Right lung (tissue), 10 donors: ENCODE measurements around the gene LCN6. TPM values are rescaled to one million over a fixed set of nuclear protein-coding genes. Genes with fewer than 3 reads are reported as not detected.
"Not testable (repeated sequence)": the region's sequence is repeated elsewhere in the genome, so short reads cannot be mapped to it uniquely, and the experiment has no call there.

Experiments
- DNase-seq, 2 donors: peaks; one replicate each; pipeline ENCODE4 v3.0.0-alpha.2; 2013
- long read RNA-seq, 8 donors: transcript quantifications; one replicate each; lab custom pipeline, GENCODE V29; 2026
- polyA plus RNA-seq, 5 donors: library from polyadenylated mRNA; unstranded; fragments of 120-200 nt; gene quantifications; one replicate each; pipeline versions ENCODE4 v1.2.1 to v1.2.3, GENCODE V29; 2013; ENCODE audit warnings: inconsistent platforms in 1 of 5, low replicate concordance in 1 of 5; ENCODE audit not compliant: insufficient read length in 5 of 5, insufficient read depth in 1 of 5

The LCN6 gene, protein sequence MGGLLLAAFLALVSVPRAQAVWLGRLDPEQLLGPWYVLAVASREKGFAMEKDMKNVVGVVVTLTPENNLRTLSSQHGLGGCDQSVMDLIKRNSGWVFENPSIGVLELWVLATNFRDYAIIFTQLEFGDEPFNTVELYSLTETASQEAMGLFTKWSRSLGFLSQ
- not detected for polyA plus RNA-seq
- long read RNA-seq, donor 1 = 0 reads
- long read RNA-seq, donor 2 = 0 reads
- long read RNA-seq, donor 3 = 0 reads
- long read RNA-seq, donor 4 = 0 reads
- long read RNA-seq, donor 5 = 0 reads
- long read RNA-seq, donor 6 = 0 reads
- long read RNA-seq, donor 7 = 0 reads
- long read RNA-seq, donor 8 = 0 reads

DNA sequence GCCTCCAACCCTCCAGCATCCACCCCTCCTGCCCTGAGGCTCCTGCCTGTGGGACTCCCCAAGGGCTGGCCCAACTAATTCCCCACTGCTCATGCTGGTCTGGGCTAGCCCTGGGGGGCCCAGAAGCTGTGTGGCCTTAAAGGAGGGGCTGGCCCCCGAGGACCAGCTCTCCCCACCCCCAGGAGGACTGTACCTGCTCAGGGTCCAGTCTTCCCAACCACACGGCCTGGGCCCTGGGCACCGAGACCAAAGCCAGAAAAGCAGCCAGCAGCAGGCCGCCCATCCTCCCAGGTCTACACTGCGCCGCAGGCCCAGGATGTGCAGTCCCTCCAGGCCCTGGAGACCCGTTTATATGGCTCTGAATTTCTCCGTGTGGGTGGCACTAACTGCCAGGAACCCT, at the start of gene LCN6:
TSS of gene LCN6 (minus strand) at position 325 of the 400 bp plus-strand sequence. CDS start at position 283, 42 bp downstream.
- DNase-seq = no peak

DNA sequence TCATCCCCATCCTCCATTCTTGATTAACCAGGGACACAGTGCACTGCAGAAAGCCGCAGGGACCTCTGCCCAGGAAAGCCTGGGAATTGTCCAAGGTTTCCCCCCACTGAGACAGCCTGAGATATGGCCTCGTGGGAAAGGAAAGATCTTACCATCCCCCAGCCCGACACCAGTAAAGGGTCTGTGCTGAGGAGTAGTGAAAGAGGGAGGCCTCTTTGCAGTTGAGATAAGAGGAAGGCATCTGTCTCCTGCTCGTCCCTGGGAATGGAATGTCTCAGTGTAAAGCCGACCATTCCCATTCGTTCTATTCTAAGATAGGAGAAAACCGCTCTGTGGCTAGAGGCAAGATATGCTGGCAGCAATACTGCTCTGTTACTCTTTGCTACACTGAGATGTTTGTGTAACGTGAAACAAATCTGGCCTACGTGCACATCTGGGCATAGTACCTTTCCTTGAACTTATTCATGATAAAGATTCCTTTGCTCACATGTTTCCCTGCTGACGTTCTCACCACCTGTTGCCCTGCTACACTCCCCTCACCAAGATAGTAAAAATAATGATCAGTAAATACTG, 48.5 kb upstream of the LCN6 start:
- DNase-seq = not testable (repeated sequence)

DNA sequence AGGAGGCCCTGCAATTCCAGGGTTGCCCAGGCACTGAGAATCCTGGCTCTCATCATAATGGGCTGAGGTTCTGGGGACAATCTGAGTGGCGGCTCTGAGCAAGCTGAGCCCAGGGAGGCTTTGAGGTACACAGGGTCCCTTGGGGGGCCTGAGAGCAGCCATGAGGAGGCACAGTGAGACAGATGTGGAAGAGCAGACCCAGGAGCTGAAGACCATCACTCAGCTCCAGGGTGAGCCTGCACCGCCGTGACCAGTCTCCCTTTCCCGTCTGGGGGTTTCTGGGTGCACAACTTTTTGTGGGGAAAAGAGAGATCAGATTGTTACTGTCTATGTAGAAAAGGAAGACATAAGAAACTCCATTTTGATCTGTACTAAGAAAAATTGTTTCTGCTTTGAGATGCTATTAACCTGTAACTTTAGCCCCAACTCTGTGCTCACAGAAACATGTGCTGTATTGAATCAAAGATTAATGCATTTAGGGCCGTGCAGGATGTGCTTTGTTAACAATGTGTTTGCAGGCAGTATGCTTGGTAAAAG, 48.0 kb upstream of the LCN6 start, which contains the start of gene CCDC183:
TSS of gene CCDC183 (plus strand) at position 101 of the 537 bp plus-strand sequence. CDS start at position 161, 60 bp downstream.
- no peak for DNase-seq

DNA sequence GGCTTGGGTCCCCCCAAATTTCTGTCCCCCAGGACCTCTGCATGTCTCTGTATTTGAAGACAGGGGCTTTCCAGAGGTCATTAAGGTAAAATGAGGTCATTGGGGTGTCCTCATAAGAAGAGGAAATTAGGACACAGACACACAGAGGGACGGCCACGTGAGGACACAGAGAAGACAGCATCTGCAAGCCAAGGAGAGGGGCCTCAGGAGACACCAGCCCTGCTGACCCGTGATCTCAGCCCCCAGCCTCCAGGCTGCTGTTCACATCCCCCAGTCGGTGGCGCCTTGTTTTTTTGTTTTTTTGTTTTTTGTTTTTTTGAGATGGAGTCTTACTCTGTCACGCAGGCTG, 46.6 kb upstream of the LCN6 start:
- no peak for DNase-seq

DNA sequence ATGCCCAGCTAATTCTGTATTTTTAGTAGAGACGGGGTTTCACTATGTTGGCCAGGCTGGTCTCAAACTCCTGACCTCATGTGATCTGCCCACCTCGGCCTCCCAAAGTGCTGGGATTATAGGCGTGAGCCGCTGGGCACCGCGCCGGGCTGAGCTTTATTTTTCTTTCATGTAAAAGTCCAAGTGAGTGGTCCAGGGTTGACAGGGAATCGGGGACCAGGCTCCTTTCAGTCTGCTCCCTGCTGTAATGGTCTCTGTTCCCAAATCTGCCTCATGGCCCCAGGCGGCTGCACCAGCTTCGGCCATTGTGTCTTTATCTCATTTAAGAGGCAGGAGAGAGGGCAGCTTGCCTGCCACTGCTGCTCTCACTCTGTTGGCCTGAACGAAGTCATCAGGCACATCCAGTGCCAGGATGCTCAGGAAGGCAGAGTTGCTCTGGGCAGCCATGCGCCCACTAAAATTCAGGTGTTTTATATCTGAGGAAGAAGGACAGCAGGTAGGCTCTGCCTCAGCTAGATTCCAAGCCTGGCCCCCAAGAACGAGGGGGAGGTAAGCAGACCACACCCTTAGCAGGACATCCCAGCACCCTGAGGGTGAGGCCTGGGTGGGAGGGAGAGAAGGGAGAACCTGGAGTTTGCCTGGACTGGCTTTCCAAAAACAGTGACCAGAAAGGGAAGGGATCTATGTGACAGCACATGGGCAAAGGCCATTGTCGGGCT, 46.1 kb upstream of the LCN6 start:
- no peak for DNase-seq

DNA sequence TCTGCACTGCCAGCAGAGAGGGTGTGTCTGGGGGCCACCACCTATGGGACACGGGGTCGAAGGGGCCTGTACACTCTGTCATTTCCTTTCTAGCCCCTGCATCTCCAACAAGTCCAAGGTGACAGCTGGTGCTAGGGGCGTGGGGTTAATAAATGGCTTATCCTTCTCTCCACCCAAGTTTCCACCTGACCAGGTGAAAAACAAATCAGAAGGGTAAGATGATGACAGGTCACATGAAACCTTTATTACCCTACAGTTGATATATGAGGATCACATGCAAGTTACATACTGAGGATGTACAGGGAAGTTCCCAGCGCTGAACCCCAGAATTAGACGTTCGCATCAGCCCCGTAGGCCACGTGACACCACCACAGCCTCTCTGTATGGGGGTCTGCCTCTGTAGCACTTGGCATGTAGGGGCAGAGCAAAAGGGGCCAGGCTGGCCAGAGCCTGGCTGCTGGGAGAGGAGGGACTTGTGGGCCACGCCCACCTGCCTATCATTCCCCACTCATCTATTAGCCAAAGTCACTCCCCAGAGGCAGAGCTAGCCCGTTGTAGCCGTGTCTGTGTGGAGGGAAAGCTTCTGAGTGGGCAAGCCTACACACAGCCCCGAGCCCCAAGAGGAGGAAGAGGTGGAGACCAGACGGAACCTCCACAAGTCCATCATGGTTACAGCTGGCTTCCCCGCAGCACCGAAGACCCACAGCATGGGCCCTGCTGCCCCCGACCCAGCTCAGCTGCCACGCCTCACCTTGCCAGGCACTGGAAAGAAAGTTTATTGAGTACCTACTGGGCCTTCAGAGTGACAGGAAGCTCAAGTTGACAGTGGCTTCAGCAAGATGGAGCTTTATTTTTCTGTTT, 45.0 kb upstream of the LCN6 start:
- no peak for DNase-seq

DNA sequence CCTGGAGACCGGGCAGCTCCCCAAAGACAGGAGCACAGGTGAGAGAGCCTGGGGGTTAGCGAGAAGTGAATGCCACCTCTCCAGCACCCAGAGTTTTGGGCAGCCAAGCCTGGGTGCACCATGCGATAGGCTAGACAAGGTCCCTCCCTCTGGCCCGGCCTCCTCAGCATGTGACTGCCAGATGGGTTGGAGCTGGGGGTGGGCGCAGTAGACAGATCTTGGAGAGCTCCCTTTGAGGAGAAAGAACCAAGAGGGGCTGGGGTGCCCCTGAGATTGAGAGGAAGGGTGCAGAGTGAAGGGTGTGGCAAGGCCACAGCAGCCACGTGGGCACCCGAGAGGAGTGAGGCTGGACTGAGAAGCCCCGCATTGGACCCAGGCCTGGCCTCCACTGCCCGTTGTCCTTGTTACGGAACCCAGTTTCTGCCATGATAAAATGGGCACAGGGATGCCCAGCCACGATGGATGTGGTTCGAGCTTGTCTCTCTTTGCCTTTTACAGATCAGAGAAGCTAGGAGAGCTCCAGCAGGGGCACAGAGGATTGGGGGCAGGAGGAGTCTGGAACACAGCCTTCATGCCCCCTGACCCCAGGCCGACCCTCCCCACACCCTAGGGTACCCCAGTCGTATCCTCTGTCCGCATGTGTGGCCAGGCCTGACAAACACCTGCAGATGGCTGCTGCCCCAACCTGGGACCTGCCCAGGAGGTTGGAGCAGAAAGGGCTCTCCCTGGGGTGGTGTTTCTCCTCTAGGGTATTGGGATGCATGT, 44.2 kb upstream of the LCN6 start:
- no peak for DNase-seq

DNA sequence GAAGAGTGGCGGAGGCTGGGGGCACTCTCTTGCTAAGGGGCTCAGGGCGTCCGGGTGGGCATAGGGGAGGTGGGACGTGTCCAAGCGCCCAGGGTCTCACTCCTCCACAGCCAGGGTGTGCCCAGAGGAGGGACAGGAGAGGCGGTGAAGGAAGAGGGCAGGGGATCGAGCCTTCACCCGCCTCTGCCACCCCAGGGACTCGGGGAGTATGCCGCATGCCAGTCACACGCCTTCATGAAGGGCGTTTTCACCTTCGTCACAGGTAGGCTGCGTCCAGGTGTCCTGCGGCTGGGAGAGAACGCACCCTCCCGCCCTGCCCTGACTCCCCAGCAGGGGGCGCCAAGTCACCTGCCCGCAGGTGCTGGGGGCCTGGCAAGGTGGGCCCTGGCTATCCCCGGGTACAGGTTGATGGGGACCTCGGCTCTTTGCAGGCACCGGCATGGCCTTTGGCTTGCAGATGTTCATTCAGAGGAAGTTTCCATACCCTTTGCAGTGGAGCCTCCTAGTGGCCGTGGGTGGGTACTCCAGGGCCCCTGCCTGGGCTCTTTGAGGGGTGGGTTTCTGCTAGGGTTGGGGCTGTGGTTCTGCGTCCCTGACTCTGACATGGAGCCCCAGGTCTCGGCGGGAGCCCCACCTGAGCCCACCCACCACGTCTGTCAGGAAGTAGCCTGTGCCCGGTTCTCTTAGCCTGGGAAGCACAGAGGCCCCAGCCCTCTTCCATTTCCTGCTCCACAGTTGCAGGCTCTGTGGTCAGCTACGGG, 43.4 kb upstream of the LCN6 start:
- DNase-seq = peak in 1 of 2 donors; percentile 49

DNA sequence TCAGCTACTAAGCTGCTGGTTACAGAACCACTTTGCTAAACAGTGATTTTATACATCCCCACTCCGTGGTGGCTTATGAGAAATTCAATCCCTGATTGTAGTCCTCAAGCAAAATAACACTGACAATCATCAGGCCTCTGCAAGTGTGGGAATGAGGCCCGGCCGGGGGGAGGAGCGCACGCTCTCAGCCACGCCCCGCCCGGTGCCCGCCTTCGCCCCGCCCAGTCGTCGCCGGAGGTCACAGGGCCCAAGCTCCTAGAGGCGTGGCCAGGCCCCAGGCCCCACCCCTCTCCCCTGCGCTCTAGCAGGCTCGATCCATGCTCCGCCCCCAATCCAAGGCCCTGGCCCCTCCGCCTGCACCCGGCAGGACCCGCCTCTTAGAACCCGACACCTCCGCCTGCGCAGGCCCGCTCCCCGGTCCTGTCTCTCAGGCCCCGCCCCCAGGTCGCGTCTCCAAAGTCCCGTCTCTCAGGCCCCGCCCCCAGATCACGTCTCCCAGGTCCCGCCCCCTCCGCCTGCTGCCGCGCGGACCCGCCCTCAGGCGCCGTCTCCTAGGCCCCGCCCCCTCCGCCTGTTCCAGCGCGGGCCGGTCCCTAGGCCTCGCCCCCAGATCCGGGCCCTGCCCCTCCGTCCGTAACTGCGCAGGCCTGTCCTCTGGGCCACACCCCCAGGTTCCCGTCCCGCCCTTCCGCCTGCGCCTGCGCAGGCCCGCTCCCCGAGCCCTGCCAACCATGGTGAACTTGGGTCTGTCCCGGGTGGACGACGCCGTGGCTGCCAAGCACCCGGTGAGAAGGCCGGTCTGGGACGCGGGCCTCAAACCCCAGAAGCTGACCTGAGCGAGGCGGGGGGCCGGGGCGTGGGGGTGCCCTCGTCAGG, 42.6 kb upstream of the LCN6 start, which contains the start of gene TMEM141:
TSS of gene TMEM141 (plus strand) at position 705 of the 876 bp plus-strand sequence. CDS start at position 732, 27 bp downstream.
- peak; percentile 99 to 100 for DNase-seq

DNA sequence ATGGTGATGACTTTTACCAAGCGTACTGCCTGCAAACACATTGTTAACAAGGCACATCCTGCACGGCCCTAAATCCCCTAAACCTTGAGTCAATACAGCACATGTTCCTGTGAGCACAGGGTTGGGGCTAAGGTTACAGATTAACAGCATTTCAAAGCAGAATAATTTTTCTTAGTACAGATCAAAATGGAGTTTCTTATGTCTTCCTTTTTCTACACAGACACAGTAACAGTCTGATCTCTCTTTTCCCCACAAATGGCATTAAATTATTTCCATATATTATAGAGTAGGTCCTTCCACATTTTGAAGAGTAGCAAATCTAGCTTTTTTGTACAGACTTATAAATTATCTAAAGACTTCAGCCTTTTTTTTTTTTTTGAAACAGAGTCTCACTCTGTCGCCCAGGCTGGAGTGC, 41.2 kb upstream of the LCN6 start:
- DNase-seq = no peak

DNA sequence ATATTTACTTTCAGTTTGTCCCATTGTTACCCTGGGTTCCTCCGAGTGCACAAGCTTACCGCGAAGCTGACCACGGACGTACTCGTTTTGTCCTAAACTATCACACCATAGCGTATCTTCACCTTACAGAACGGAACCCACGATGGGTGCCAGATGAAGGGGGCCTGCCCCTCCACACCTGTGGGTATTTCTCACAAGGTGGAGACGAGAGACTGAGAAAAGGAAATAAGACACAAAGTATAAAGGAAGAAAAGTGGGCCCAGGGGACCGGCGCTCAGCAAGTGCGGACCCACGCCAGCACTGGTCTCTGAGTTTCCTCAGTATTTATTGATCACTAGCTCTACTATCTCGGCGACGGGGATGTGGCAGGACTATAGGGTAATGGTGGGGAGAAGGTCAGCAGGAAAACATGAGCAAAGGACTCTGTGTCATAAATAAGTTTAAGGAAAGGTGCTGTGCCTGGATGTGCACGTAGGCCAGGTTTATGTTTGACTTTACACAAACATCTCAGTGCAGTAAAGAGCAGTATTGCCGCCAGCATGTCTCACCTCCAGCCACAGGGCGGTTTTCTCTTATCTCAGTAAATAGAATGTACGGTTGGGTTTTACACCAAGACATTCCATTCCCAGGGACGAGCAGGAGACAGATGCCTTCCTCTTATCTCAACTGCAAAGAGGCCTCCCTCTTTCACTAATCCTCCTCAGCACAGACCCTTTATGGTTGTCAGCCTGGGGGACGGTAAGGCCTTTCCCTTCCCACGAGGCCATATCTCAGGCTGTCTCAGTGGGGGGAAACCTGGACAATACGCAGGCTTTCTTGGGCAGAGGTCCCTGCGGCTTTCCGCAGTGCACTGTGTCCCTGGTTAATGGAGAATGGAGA, 40.6 kb upstream of the LCN6 start:
- not testable (repeated sequence) for DNase-seq

DNA sequence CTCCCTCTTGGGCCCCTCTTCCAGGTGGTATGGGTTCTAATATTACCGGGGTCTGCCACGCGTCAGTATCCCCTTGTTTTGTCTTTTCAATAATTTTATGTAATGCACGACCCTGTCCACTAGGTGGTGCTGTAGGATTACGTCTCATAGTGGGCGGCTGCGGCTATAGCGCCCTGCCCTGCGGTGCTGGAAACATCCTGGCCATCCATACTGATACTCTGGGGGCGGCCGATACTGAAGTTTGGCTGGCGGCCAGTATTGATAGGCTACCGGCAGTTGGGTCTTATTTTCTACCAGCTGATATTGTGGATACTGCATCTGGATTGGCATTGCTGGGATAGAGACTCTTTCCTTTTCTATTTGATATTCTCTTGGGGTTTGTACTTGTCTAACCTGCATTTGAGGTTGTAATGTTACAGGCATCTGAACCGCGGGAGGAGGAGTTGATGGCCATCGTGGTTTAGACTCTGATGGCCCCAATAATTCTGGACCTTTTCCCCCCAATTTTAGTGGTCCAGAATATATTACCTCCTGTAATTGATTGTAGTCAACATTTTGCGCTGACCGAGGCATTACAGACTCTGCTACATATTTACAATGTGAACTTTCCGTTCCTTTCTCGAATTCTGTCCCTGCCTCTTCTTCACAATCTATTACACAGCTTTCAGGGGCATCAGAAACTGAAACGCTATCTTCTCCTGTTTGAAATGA, 39.5 kb upstream of the LCN6 start:
- DNase-seq = peak in 1 of 2 donors; percentile 68

DNA sequence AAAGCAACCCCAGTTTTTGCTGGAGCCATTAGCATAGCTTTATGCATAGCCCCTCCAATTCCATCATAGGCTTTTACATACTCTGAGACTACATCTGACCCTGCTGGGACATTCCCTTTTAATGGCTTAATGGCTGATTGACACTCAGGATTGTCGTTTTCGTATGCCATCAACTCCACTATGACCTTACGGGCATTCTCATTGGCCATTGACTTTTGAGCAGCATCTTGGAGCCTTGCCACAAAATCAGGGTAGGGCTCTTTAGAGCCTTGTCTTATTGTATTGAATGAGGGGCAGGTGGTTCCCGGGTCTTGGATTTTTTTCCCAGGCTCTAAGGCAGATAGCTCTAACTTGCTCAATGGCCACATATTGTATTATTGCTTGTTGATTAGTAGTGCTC, 38.7 kb upstream of the LCN6 start:
- not testable (repeated sequence) for DNase-seq

DNA sequence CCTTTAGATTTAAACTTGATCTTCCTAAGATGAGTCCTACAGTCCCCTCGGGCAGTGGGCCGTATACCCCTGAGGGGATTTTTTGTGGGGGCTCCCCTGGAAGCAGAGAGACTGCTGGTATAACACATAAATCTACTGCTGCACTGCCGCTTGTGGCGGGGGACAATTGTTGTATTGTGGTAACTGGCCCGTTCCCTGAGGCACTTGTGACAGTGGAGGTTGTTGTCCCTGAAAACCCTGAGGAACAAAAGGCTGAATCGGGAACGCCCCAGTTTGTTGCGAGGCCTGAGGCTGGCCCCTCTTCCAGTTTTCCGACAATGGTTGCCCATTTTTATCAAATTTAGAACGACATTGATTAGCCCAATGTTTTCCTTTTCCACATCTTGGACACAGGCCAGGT, 38.1 kb upstream of the LCN6 start:
- no peak for DNase-seq

DNA sequence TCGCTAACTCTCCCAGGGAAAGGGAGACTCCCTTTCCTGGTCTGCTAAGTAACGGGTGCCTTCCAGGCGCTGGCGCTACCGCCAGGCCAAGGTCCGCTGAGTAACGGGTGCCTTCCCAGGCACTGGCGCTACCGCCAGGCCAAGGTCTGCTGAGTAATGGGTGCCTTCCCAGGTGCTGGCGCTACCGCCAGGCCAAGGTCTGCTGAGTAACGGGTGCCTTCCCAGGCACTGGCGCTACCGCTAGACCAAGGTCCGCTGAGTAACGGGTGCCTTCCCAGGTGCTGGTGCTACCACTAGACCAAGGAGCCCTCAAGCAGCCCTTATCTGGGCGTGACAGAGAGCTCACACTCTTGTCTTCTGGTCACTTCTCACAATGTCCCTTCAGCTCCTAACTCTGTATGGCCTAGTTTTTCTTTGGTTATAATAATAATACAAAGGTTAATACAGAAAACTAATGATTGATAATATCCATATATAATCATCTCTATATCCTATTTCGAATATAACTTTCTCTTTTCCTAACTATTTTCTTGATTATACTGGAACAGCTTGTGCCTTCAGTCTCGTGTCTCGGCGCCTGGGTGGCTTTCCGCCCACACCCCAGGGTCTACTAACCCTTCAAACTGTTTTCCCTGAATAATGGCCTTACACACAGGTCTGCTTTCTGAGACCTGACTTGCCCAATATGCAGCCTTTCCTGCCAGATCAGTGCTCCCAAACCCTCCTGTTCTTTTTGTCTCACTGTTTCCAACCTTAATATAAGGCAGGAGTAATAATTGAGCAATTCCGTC, 37.4 kb upstream of the LCN6 start:
- DNase-seq = not testable (repeated sequence)

DNA sequence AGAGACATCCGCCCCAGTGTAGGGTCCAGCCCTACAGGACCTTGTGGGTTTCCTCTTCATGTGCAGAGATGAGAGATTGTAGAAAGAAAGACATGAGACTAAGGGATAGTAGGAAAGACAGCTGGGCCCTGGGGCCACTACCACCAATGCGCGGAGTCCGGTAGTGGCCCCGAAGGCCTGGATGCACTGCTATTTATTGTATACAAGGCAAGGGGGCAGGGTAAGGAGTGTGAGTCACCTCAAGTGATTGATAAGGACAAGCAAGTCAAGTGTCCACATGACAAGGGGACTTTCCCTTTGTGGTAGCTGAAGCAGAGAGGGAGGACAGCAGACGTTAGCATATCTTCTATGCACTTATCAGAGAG, 36.7 kb upstream of the LCN6 start:
- no peak for DNase-seq
